IPS-18a (cell line): ENCODE data around the gene CDYL.
A peak's percentile ranks its signal among the peaks of the same experiment; 100 is the strongest.

Source experiments
- H3K27ac ChIP-seq: one replicate; pipeline ENCODE4 v1.5.1; 2013; ENCODE audit warnings: low read length
- H3K27me3 ChIP-seq: one replicate; pipeline ENCODE4 v1.6.1; 2013; ENCODE audit warnings: mild to moderate bottlenecking, low read length; ENCODE audit not compliant: control insufficient read depth, insufficient read depth
- H3K36me3 ChIP-seq: one replicate; pipeline ENCODE4 v1.6.1; 2013; ENCODE audit warnings: low read depth, low read length; ENCODE audit not compliant: control insufficient read depth
- H3K4me1 ChIP-seq: one replicate; pipeline ENCODE4 v1.6.1; 2013; ENCODE audit warnings: low read depth, low read length; ENCODE audit not compliant: control insufficient read depth
- H3K4me3 ChIP-seq: one replicate; pipeline ENCODE4 v1.5.1; 2013; ENCODE audit warnings: low read length
- H3K9ac ChIP-seq: one replicate; pipeline ENCODE4 v1.6.1; 2013; ENCODE audit warnings: mild to moderate bottlenecking, low read length, moderate library complexity
- H3K9me3 ChIP-seq: one replicate; pipeline ENCODE4 v1.6.1; 2013; ENCODE audit warnings: low read depth, low read length; ENCODE audit not compliant: control insufficient read depth

The CDYL gene

GRCh38 chr6:4962905-4963304 lies 186.7 kb downstream of the CDYL start:
- no peak overlapping the region for H3K9ac ChIP-seq
- no peaks in the 10 kb centered on the region for H3K9me3 ChIP-seq
- H3K4me3 ChIP-seq, result no peak overlapping the region
- H3K4me1 ChIP-seq, result peaks cover 4% of the 10 kb centered on the region
- H3K27me3 ChIP-seq, result no peaks in the 10 kb centered on the region
- H3K36me3 ChIP-seq, result no peaks in the 10 kb centered on the region
- no peak overlapping the region for H3K27ac ChIP-seq

DNA sequence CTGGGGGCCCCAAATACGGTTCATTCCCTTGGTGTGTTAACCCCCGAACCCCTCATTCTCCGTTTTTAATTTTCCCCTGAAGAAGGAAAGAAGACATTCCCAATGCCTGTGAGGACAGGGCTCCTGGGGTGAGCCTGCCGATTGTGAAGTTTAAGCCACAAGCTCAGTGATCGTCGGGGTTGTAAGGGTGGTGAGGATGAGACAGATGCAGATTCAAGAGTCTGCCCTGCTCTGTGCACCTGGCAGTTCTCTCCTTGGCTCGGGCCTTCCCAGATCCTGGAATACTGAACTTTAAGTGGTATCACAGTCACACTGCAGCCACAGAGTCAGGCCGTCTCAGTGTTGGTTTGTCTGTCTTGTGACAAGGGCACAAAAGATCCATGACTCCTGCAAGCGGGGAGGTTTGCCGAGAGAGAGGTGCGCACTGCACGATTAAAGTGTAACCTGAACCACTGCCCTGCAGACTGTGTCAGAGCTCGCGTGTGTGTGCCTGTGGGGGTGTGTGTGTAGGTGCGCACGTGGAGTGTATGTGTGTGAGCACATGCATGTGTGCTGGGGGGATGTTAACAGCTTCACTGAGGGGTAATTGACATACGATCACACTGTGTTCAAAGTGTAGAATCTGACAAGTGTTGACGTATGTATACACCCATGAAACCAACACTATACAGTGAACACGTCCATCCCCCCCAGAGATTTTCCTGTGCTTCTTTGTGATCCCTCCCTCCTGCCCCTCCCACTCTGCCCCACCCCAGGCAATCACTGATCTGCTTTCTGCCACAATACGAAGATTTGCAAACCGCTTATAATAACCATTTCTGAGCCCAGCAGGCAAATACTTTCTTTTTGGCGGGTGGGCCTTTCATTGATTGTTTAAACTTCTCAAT lies 188.7 kb downstream of the CDYL start:
- H3K27ac ChIP-seq, result no peak overlapping the region
- H3K27me3 ChIP-seq, result no peaks in the 10 kb centered on the region
- no peaks in the 10 kb centered on the region for H3K36me3 ChIP-seq
- no peaks in the 10 kb centered on the region for H3K4me1 ChIP-seq
- no peaks in the 10 kb centered on the region for H3K9me3 ChIP-seq
- no peak overlapping the region for H3K9ac ChIP-seq
- H3K4me3 ChIP-seq, result no peak overlapping the region

DNA sequence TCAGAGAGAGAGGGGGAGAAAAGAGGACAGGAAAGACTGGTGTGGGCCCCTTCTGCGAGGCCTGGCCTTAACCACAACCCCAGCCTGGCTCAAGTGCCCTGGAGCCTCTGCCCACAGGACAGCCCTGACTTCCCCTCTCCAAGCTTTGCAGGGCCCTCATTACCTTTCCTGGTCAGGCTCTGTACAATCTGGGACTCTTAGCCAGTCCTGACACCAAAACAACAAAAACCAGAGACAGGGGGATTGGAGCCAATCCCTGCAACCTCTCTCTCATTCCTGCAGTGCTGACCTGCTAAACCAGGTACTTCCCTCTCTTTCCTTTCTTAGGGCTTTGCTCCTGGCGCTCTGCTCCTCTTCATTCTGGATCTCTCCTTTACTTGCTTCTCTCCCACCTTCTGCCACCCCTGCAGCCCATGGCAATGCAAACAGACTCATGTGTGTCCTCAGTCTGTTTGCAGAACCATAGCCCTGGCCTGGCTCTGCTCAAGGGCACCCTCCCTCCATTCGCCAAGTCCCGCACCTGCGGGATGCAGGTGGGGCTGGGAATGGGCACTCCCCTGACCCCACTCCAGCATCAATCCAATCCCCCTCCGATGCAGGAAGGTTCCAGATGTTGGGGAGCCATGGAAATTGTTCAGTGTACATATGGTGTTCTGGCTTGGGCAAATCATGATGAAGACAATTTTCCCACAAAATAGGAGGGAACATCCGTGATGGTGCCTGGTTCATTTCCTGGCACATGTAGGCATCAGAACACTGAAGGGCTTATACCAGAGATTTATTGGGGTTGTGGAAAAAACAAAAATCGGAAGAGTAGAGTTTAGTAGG lies 189.6 kb downstream of the CDYL start:
- H3K9me3 ChIP-seq, result no peaks in the 10 kb centered on the region
- no peak overlapping the region for H3K4me3 ChIP-seq
- H3K27me3 ChIP-seq, result no peaks in the 10 kb centered on the region
- no peak overlapping the region for H3K9ac ChIP-seq
- H3K36me3 ChIP-seq, result no peaks in the 10 kb centered on the region
- H3K27ac ChIP-seq, result no peak overlapping the region
- no peaks in the 10 kb centered on the region for H3K4me1 ChIP-seq

DNA sequence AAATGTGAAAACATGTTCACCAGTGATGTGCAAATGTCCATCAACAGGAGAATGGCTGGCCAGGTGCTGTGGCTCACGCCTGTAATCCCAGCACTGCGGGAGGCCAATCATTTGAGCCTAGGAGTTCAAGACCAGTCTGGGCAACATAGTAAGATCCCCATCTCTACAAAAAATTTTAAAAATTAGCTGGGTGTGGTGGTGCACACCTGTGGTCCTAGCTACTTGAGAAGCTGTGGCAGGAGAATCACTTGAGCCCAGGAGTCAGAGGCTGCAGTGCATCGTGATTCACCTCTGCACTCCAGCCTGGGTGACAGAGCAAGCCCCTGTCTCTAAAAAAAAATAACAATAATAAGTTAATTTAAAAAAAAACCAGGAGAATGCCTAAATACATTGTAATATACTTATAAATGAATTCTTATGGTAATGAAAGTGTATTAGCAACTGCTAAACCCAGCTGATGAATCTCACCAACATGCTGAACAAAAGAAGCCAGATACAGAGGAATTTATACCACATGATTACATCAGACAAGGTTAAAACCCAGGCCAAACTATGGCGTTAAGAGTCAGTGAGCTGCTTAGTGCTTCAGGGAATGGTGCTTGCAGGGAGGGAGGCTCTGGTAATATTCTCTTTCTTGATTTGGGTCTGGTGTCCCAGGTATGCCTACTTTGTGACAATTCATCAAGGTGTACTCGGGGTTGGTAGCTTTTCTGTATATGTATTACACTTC lies 191.3 kb downstream of the CDYL start:
- Histone ChIP-seq H3K27me3 (no peaks in the 10 kb centered on the region), H3K27ac (no peak overlapping the region), H3K9ac (no peak overlapping the region), H3K36me3 (no peaks in the 10 kb centered on the region), H3K4me1 (no peaks in the 10 kb centered on the region), H3K9me3 (no peaks in the 10 kb centered on the region), H3K4me3 (no peak overlapping the region)

- Histone ChIP-seq H3K27me3 (no peaks in the 10 kb centered on the region), H3K4me3 (no peak overlapping the region), H3K9me3 (no peaks in the 10 kb centered on the region), H3K36me3 (no peaks in the 10 kb centered on the region), H3K4me1 (peaks cover 14% of the 10 kb centered on the region), H3K27ac (no peak overlapping the region), H3K9ac (no peak overlapping the region)
Measured at GRCh38 chr6:4969609-4970285, 193.5 kb downstream of the CDYL start.

DNA sequence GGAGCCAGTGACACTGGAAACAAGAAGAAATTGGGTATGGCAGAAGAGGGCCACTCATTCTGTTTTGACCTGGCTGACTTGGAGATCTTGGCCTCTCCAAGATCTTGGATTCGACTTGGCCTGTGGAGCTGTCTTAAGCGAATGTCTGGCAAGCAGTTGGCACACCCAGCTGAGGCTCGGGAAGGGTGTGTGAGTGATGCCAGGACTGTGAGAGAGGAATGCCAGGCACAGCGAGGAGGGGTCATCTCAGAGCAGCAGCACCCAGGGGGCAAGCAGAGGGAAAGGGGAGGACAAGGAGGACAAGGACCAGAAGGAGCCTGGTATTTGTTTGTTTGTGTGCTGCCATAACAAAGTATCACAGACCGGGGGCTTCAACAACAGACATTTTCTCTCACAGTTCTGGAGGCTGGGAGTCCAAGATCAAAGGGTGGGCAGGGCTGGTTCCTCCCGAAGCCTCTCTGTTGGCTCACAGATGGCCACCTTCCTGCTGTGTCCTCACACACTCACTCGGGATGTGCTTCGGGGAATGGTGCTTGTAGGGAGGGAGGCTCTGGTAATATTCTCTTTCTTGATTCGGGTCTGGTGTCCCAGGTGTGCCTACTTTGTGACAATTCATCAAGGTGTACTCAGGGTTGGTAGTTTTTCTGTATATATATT lies 194.7 kb downstream of the CDYL start:
- Histone ChIP-seq H3K36me3 (no peaks in the 10 kb centered on the region), H3K9me3 (no peaks in the 10 kb centered on the region), H3K9ac (no peak overlapping the region), H3K4me1 (peaks cover 14% of the 10 kb centered on the region), H3K27me3 (no peaks in the 10 kb centered on the region), H3K27ac (no peak overlapping the region), H3K4me3 (no peak overlapping the region)

- Histone ChIP-seq H3K27ac (no peak overlapping the region), H3K27me3 (no peaks in the 10 kb centered on the region), H3K36me3 (no peaks in the 10 kb centered on the region), H3K4me1 (peaks cover 14% of the 10 kb centered on the region), H3K9me3 (no peaks in the 10 kb centered on the region), H3K9ac (no peak overlapping the region), H3K4me3 (no peak overlapping the region)
Measured at GRCh38 chr6:4971851-4972250, 195.6 kb downstream of the CDYL start.

DNA sequence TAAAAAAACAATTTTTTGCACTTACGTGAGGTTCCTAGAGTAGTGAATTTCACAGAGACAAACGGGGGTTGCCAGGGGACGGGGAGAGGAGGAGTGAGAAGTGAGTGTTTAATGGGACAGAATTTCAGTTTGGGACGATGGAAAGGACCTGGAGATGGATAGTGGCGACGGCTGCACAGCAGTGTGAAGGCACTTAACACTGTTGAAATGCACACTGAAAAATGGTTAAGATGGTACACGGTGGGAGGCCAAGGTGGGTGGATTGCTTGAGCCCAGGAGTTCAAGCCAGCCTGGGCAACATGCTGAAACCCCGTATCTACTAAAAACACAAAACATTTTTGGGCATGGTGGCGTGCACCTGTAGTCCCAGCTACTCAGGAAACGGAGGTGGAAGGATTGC lies 196.2 kb downstream of the CDYL start:
- Histone ChIP-seq H3K27ac (no peak overlapping the region), H3K4me1 (peaks cover 14% of the 10 kb centered on the region), H3K36me3 (no peaks in the 10 kb centered on the region), H3K9me3 (no peaks in the 10 kb centered on the region), H3K27me3 (no peaks in the 10 kb centered on the region), H3K9ac (no peak overlapping the region), H3K4me3 (no peak overlapping the region)

GRCh38 chr6:4973415-4973814 lies 197.2 kb downstream of the CDYL start:
- Histone ChIP-seq H3K4me3 (no peak overlapping the region), H3K27me3 (no peaks in the 10 kb centered on the region), H3K9ac (peak overlapping the region; percentile 28), H3K9me3 (no peaks in the 10 kb centered on the region), H3K36me3 (no peaks in the 10 kb centered on the region), H3K27ac (no peak overlapping the region), H3K4me1 (peaks cover 14% of the 10 kb centered on the region)

GRCh38 chr6:4973982-4974745 lies 198.0 kb downstream of the CDYL start:
- Histone ChIP-seq H3K9me3 (no peaks in the 10 kb centered on the region), H3K36me3 (no peaks in the 10 kb centered on the region), H3K27ac (no peak overlapping the region), H3K4me3 (no peak overlapping the region), H3K4me1 (peaks cover 14% of the 10 kb centered on the region), H3K9ac (peak overlapping the region; percentile 28), H3K27me3 (no peaks in the 10 kb centered on the region)
